ENCODE measurements around the gene SYNCRIP.

SYNCRIP gene

GRCh38 chr6:85580878-85581267 is 61.8 kb downstream of the SYNCRIP start:
- H3K4me3 ChIP-seq (ENCODE audit: low read length) = no peak overlapping the region
- TF ChIP-seq, protein P1, sequence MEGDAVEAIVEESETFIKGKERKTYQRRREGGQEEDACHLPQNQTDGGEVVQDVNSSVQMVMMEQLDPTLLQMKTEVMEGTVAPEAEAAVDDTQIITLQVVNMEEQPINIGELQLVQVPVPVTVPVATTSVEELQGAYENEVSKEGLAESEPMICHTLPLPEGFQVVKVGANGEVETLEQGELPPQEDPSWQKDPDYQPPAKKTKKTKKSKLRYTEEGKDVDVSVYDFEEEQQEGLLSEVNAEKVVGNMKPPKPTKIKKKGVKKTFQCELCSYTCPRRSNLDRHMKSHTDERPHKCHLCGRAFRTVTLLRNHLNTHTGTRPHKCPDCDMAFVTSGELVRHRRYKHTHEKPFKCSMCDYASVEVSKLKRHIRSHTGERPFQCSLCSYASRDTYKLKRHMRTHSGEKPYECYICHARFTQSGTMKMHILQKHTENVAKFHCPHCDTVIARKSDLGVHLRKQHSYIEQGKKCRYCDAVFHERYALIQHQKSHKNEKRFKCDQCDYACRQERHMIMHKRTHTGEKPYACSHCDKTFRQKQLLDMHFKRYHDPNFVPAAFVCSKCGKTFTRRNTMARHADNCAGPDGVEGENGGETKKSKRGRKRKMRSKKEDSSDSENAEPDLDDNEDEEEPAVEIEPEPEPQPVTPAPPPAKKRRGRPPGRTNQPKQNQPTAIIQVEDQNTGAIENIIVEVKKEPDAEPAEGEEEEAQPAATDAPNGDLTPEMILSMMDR (conservative IDR thresholded peaks at IDR 0.05; ENCODE audit: low read depth, low read length) = no peak
- no peak for DNase-seq (ENCODE audit: low read depth)

- DNase-seq (ENCODE audit: low read depth) = no peak
- TF ChIP-seq, protein P1 (conservative IDR thresholded peaks at IDR 0.05; ENCODE audit: low read depth, low read length) = no peak
Observed at GRCh38 chr6:85580118-85580877, 62.4 kb downstream of the SYNCRIP start.

DNA sequence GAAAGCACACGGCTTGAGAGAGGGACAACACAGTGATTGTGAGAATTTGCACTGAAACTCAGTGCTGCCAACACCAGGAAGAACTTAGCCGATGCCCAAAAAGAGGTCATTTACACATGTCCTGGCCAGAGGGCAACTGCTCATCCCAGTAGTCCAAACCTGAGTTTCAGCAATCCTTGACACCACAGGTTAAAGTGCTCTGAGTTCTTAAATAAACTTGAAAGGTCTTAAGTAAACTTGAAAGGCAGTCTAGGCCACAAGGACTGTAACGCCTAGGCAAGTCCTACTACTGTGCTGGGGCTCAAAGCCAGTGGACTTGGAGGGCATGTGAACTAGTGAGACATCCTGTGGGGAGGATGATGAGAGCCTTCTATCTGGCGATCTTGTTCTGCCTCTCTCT is 63.1 kb downstream of the SYNCRIP start:
- TF ChIP-seq, protein P1 (conservative IDR thresholded peaks at IDR 0.05; ENCODE audit: low read depth, low read length) = no peak
- no peak for DNase-seq (ENCODE audit: low read depth)
- H3K4me3 ChIP-seq (ENCODE audit: low read length) = no peak overlapping the region

More at GRCh38 chr6:85580118-85580877, 62.4 kb downstream of the SYNCRIP start:
- no peak overlapping the region for H3K4me3 ChIP-seq (ENCODE audit: low read length)

GRCh38 chr6:85576476-85576875 is 66.2 kb downstream of the SYNCRIP start:
- no peak for DNase-seq (ENCODE audit: low read depth)
- TF ChIP-seq, protein P1 (conservative IDR thresholded peaks at IDR 0.05; ENCODE audit: low read depth, low read length) = no peak
- H3K4me3 ChIP-seq (ENCODE audit: low read length) = no peak overlapping the region

- TF ChIP-seq, protein P1 (conservative IDR thresholded peaks at IDR 0.05; ENCODE audit: low read depth, low read length) = no peak
- no peak overlapping the region for H3K4me3 ChIP-seq (ENCODE audit: low read length)
- no peak for DNase-seq (ENCODE audit: low read depth)
Observed at GRCh38 chr6:85574932-85575598, 67.6 kb downstream of the SYNCRIP start.

DNA sequence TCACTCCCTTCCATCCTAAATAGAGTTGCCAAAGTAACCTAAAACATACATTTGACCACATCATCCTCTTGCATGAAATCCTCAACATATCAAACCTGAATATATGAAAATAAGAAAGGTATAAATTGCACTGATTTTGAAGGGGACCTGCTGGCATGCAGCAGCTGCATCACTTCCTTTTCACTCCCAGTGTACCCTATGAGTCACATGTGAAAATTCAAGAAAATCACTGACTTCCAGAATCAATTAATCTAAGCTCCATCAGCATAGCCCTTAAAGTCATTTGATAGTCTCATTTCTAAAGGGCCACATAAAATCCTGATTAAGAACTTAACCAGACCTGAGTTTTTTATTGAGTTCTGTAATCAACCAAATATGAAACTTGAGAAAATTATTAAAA is 73.4 kb downstream of the SYNCRIP start:
- TF ChIP-seq, protein P1 (conservative IDR thresholded peaks at IDR 0.05; ENCODE audit: low read depth, low read length) = no peak
- DNase-seq (ENCODE audit: low read depth) = no peak
- no peak overlapping the region for H3K4me3 ChIP-seq (ENCODE audit: low read length)

- no peak for DNase-seq (ENCODE audit: low read depth)
Observed at GRCh38 chr6:85568411-85568810, 74.3 kb downstream of the SYNCRIP start.

More at GRCh38 chr6:85568411-85568810, 74.3 kb downstream of the SYNCRIP start:
- TF ChIP-seq, protein P1 (conservative IDR thresholded peaks at IDR 0.05; ENCODE audit: low read depth, low read length) = no peak
- H3K4me3 ChIP-seq (ENCODE audit: low read length) = no peak overlapping the region

Measured in retinal pigment epithelial cell (primary cell).